GM20000 (cell line): ENCODE measurements around the gene MBD3L3.
"Not testable (repeated sequence)": the region's sequence is repeated elsewhere in the genome, so short reads cannot be mapped to it uniquely, and the experiment has no call there.

Experiments
- DNase-seq: peaks from one replicate; pipeline ENCODE4 v3.0.0; 2012; ENCODE audit warnings: low spot score
- CTCF ChIP-seq: IDR thresholded peaks from 2 replicates; pipeline ENCODE4 v1.5.1; 2012; ENCODE audit warnings: mild to moderate bottlenecking, control low read depth; ENCODE audit errors: extremely low read depth, missing control alignments

Gene MBD3L3

GRCh38 chr19:7069042-7069903 is 10.8 kb upstream of the MBD3L3 start, which contains the start of gene ZNF557:
TSS of gene ZNF557 (plus strand) at chr19:7069703. CDS start at chr19:7075075, 5,372 bp downstream.
- TF ChIP-seq CTCF, result no peak
- peak; percentile 97 for DNase-seq

GRCh38 chr19:7068599-7068998 is 10.1 kb upstream of the MBD3L3 start:
- DNase-seq, result no peak
- TF ChIP-seq CTCF, result no peak

GRCh38 chr19:7067716-7068115 is 9.2 kb upstream of the MBD3L3 start:
- TF ChIP-seq CTCF, result no peak

GRCh38 chr19:7067122-7067521 is 8.6 kb upstream of the MBD3L3 start:
- not testable (repeated sequence) for DNase-seq

More at GRCh38 chr19:7067716-7068115, 9.2 kb upstream of the MBD3L3 start:
- no peak for DNase-seq

- no peak for TF ChIP-seq CTCF
- DNase-seq, result no peak
Observed at GRCh38 chr19:7063764-7064418, 5.4 kb upstream of the MBD3L3 start.

- no peak for TF ChIP-seq CTCF
- no peak for DNase-seq
Observed at GRCh38 chr19:7063339-7063738, 4.9 kb upstream of the MBD3L3 start.

GRCh38 chr19:7059977-7060376 is 1.5 kb upstream of the MBD3L3 start:
- DNase-seq, result not testable (repeated sequence)

- not testable (repeated sequence) for DNase-seq
Observed at GRCh38 chr19:7056371-7056770, 2.1 kb downstream of the MBD3L3 start.

- not testable (repeated sequence) for DNase-seq
Observed at GRCh38 chr19:7055679-7056078, 2.8 kb downstream of the MBD3L3 start.

GRCh38 chr19:7054635-7055368 is 3.7 kb downstream of the MBD3L3 start:
- DNase-seq, result not testable (repeated sequence)

GRCh38 chr19:7052896-7053295 is 5.6 kb downstream of the MBD3L3 start:
- DNase-seq, result not testable (repeated sequence)

- not testable (repeated sequence) for DNase-seq
Observed at GRCh38 chr19:7051421-7051820, 7.1 kb downstream of the MBD3L3 start.

- DNase-seq, result not testable (repeated sequence)
Observed at GRCh38 chr19:7049021-7049420, 9.5 kb downstream of the MBD3L3 start, which contains the start of gene MBD3L2. TSS of gene MBD3L2 (plus strand) at chr19:7049321. CDS start at chr19:7049374, 53 bp downstream.
